Kidney glomerular epithelial cell (primary cell): ENCODE measurements around the gene NOM1.

Experiments
- DNase-seq: peaks from one replicate; lab custom pipeline; 2025; lab: John Stamatoyannopoulos, UW

The NOM1 gene

DNA sequence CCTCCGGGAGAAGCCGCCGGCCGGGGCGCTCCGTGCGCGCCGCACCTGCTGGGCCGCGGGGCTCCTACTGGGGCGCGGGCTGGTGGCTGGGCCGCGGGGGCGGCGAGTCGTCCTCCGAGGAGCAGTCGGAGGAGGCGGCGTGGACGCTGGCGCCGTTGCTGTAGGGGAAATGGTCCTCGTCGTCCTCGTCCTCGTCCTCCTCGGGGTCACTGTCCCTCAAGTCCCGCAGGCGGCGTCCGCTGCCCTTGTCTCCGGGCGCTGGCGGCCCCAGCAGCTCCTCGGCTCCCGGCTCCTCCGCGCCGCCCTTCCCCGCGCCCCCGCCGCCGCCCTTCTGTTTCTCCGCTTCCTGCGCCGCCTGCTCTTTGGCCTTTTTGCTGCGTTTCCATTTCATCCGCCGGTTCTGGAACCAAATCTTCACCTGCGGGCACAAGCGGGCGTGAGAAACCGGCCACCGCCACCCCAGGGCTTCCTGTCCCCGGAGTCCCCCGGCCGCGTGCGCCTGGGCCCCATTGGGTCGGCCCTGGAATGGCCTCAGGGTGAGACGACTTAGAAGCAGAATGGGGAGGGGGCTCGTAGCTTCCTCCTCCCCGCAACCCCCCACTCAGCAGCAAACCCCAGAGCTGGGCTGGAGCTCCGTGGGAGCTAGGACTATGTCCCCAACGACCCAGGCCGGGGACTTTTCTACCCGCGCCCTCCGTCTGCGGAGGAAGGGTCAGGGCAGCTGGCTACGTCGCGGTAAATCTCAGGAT lies 56.1 kb downstream of the NOM1 start:
- no peak for DNase-seq

- DNase-seq: no peak
These were observed 56.8 kb downstream of the NOM1 start for GRCh38 chr7:157006205-157006747.

DNA sequence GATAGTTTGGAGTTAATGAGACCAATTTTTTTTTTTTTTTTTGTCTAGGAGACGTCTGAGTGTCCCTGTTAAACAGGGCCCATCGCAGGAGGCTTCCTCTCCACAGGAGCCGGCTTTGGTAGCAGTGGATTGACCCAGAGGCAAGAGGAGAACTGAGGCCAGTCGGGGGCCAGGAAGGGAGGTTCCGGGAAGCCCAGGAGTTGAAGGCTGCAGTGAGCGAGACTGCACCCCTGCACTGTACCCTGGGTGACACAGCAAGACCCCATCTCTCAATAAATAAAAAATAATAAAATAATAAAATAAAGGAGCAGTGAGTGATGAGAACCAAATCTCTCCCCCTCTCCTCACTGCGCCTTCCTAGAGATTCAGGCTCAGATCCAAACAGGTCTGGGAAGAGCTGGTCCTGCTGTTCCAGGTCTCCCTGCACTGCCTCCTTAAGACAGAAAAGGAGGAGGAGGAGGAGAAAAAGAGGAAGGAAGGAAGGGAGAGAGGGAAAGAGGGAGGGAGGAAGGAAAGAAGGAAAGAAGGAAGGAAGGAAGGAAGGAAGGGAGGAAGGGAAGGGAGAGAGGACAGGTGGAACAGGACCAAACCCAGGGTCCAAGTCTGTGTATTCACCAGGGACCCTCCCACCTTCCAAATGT lies 57.4 kb downstream of the NOM1 start:
- DNase-seq: no peak

- no peak for DNase-seq
These were observed 58.1 kb downstream of the NOM1 start for GRCh38 chr7:157007470-157008066.

- DNase-seq: no peak
These were observed 59.0 kb downstream of the NOM1 start for GRCh38 chr7:157008206-157009169.

- DNase-seq: peak; percentile 22
These were observed 59.8 kb downstream of the NOM1 start for GRCh38 chr7:157009170-157009777.

DNA sequence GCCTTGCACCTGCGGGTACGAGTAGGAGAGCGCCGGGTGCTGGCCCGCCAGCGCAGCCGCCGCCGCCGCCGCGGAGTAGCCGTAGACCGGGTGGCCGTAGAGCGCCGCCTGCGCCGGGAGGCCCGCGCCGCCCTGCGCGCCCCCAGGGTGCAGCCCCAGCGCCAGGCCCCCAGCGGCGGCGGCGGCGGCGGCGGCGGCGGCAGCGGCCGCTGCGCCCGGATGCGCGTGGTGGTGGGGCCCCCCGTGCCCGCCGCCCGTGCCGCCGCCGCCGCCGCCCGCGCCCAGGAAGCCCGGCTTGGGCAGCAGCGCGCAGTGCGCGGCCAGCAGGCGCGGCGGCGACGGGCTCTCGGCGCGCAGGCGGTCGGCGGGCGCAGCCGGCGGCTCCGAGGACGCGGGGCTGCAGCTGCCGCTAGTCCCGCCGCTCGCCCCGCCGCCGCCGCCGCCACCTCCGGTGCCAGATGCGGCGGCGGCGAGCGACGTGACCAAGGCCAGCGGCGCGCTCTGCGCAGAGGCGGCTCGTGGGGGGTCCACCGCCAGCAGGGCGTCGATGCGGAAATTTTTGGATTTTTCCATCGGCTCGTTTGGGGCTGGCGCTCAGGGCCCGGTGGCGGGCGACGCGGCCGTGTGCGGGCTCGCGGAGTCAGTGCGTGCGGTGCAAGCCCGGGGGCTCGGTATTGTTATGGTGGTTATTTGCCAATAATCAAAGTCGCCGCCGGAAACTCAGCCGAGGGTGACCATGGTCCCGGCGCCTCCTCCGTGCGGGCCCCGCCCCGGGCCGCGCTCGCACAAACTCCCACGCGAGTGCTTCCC lies 60.5 kb downstream of the NOM1 start:
- no peak for DNase-seq

GRCh38 chr7:157010588-157011332 lies 61.2 kb downstream of the NOM1 start, which contains the start of gene MNX1:
MNX1 (minus strand) TSS chr7:157010663; CDS start chr7:157010350, 313 bp downstream.
- peak; percentile 28 for DNase-seq

- no peak for DNase-seq
These were observed 62.0 kb downstream of the NOM1 start for GRCh38 chr7:157011333-157012112.

DNA sequence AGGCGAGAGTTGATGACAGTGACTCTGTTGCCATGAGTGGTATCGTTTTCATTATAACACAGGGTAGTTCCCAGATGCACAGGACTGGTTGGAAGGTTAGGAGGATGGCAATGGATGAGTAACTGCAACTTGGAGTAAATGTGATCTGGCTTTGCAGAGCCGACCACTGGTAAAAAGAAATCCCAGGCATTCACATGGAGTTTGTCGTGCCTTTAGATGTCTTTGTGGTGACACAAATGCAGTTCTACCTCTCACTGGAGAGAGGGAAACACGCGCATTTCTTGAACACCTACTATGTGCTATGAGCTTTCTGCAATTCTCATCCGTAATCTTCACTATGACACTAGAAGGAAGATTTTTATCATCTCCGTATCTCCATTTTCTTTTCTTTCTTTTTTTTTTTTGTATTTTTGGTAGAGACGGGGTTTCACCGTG lies 62.6 kb downstream of the NOM1 start:
- DNase-seq: no peak

- DNase-seq: no peak
These were observed 63.6 kb downstream of the NOM1 start for GRCh38 chr7:157013101-157013500.

DNA sequence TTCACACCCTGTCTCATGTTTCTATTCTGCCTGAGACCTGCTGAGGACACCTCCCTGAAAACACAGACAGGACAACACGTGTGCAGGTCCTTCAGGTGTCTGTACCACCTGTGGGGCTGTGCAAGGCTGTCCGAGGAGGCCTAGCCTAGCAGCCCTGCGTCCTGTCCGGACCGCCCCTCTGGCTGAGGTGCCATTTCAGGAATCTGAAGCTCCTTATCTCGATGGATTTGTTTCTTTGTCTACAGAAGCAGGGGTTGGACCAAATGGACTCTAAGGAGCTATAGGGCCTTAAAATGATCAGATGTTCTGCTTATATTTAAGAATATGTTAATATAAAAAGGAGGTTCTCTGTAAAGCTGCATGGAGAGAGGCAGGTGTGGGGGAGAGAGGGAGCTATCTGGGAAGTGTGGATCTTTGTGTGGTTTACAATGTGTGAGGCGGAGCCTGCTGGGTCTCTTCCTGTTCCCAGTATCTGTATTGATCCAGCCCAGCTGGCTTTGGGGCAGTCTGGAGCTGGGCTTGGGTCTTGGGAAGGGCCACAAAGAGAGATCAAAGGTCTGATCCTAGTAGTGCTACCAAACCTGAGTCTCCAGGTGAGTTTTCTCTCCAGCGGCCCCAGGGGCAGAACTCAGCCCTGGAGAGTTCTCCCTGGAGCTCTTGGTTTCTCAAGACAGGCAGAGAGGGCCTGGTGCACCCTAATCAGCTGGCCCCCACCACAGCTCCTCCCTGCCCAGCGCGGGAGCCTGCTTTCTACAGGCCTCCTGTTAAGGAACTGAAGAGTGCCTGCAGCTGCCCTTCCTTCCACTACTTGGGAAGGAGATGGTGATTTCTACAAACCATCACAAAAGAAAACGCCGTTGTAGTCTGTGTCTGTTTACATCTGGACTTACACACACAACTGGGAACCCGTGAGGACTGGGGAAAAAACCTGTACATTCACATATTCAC lies 64.4 kb downstream of the NOM1 start:
- no peak for DNase-seq

GRCh38 chr7:157014635-157015555 lies 65.4 kb downstream of the NOM1 start:
- DNase-seq: no peak

DNA sequence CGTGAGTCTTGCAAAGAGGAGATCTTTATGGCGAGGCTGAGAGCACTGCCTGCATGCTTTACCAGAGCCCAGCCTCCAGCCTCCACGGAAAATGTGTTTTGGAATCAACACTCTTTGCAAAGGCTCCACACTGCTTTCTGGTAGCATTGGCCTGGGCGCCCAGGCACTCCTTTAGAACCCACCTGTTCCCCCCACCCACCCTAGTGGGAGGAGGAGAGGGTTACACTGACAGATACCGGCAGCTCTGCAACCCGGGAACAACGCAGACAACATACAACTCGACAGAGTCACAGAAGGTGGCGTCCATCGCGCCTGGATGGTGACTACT lies 66.5 kb downstream of the NOM1 start:
- DNase-seq: no peak

- no peak for DNase-seq
These were observed 67.0 kb downstream of the NOM1 start for GRCh38 chr7:157016352-157017041.

DNA sequence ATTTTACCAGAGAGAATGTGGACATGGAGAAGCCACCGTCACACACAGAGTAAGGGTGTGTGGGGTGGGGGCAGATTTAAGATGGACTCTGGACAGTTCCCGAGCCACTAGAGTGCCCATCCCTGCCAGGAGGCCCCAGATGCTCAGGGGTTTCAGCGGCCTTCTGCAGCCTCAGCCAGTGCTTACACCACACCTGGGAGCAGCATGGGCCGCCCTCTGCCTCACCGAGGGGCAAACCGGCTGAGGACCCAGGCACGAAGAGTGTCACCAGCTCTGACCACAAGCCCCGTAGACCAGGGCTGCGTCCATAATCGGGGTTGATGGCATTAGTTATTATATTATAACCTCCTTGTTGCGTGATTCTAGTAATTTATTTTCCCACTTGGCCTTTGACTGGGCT lies 67.6 kb downstream of the NOM1 start:
- no peak for DNase-seq
